HepG2 (cell line): ENCODE results near the gene NUP214. TPM values are rescaled to one million over a fixed set of nuclear protein-coding genes. Genes with fewer than 3 reads are reported as not detected.

Experiments
- ARID3A ChIP-seq: IDR thresholded peaks from 2 replicates; pipeline ENCODE4 v1.6.1; 2012; ENCODE audit warnings: low read depth, low read length, improper control_type of control experiment
- DMTF1 ChIP-seq: sonication (generic); formaldehyde crosslinking; IDR thresholded peaks from 2 replicates; pipeline ENCODE4 v1.4.0; 2020; ENCODE audit warnings: mild to moderate bottlenecking, missing genetic modification reagents
- MED1 ChIP-seq: sonication (generic); formaldehyde crosslinking; IDR thresholded peaks from 2 replicates; pipeline ENCODE4 v1.4.0; 2020; ENCODE audit warnings: missing genetic modification reagents
- PATZ1 ChIP-seq: sonication (generic); formaldehyde crosslinking; IDR thresholded peaks from 2 replicates; pipeline ENCODE4 v1.4.0; 2020; ENCODE audit warnings: missing genetic modification reagents
- PAWR ChIP-seq: sonication (generic); formaldehyde crosslinking; IDR thresholded peaks from 2 replicates; pipeline ENCODE4 v1.4.0; 2020; ENCODE audit warnings: missing genetic modification reagents, mild to moderate bottlenecking, borderline replicate concordance
- PHF20 ChIP-seq: sonication (generic); formaldehyde crosslinking; IDR thresholded peaks from 2 replicates; pipeline ENCODE4 v1.5.0; 2020; ENCODE audit warnings: mild to moderate bottlenecking, missing genetic modification reagents
- ZBTB7A ChIP-seq: sonication (generic); formaldehyde crosslinking; IDR thresholded peaks from 2 replicates; pipeline ENCODE4 v1.8.0; 2022; ENCODE audit warnings: mild to moderate bottlenecking, missing genetic modification reagents
- ZC3H4 ChIP-seq: sonication (generic); formaldehyde crosslinking; IDR thresholded peaks from 2 replicates; pipeline ENCODE4 v1.4.0; 2020; ENCODE audit warnings: missing genetic modification reagents, borderline replicate concordance
- ZFP1 ChIP-seq: IDR thresholded peaks from 2 replicates; pipeline ENCODE4 v1.6.1; 2016
- ZMYM3 ChIP-seq: sonication (generic); formaldehyde crosslinking; IDR thresholded peaks from 2 replicates; pipeline ENCODE4 v1.5.1; 2020; ENCODE audit warnings: mild to moderate bottlenecking, missing genetic modification reagents
- ZNF432 ChIP-seq: sonication (generic); formaldehyde crosslinking; IDR thresholded peaks from 2 replicates; pipeline ENCODE4 v1.5.0; 2020; ENCODE audit warnings: missing genetic modification reagents, mild to moderate bottlenecking, borderline replicate concordance
- ZNF644 ChIP-seq: IDR thresholded peaks from 2 replicates; pipeline ENCODE4 v1.6.1; 2016; ENCODE audit warnings: low read depth
- polyA plus RNA-seq, 8 experiments: library from polyadenylated mRNA; depleted of rRNA in 3 of 8; stranded (reverse) in 7 of 8; unstranded in 1 of 8; fragments of >200 nt; fragmentation: Illumina TruSeq in 4 of 8; extraction: Trizol in 4 of 8; gene quantifications; 2 replicates each; pipeline versions ENCODE4 v1.2.1 to v1.2.3, GENCODE V29; 2011 to 2016; ENCODE audit warnings: low read depth in 4 of 8, missing spikeins in 1 of 8, mixed read lengths in 1 of 8; ENCODE audit not compliant: insufficient read depth in 1 of 8
- total RNA-seq, 5 experiments: library from RNA; depleted of rRNA; stranded (reverse); fragments of >200 nt; fragmentation: Illumina TruSeq; extraction: Trizol; gene quantifications; 2 replicates each; pipeline ENCODE4 v1.2.3, GENCODE V29; 2016; ENCODE audit warnings: low read depth in 1 of 5
- TF ChIP-seq, protein P1 (sequence below): sonication (generic); formaldehyde crosslinking; IDR thresholded peaks from 2 replicates; pipeline ENCODE4 v1.4.0; 2020; ENCODE audit warnings: mild to moderate bottlenecking, missing genetic modification reagents
- TF ChIP-seq, protein P2 (sequence below): sonication (generic); formaldehyde crosslinking; IDR thresholded peaks from 2 replicates; pipeline ENCODE4 v1.5.0; 2020; ENCODE audit warnings: missing genetic modification reagents
- TF ChIP-seq, protein P3 (sequence below): sonication (generic); formaldehyde crosslinking; IDR thresholded peaks from 2 replicates; pipeline ENCODE4 v1.5.0; 2020; ENCODE audit warnings: missing genetic modification reagents
- TF ChIP-seq, protein P4 (sequence below): sonication (generic); formaldehyde crosslinking; conservative IDR thresholded peaks from 2 replicates; pipeline ENCODE4 v1.4.0; 2020; ENCODE audit warnings: missing genetic modification reagents

NUP214 gene
- total and polyA plus RNA-seq, 2 of the 13 experiments (the other 11 are each of a cell fraction or from before 2014, with no cell fraction given), result 8.4 to 16.0 TPM

DNA sequence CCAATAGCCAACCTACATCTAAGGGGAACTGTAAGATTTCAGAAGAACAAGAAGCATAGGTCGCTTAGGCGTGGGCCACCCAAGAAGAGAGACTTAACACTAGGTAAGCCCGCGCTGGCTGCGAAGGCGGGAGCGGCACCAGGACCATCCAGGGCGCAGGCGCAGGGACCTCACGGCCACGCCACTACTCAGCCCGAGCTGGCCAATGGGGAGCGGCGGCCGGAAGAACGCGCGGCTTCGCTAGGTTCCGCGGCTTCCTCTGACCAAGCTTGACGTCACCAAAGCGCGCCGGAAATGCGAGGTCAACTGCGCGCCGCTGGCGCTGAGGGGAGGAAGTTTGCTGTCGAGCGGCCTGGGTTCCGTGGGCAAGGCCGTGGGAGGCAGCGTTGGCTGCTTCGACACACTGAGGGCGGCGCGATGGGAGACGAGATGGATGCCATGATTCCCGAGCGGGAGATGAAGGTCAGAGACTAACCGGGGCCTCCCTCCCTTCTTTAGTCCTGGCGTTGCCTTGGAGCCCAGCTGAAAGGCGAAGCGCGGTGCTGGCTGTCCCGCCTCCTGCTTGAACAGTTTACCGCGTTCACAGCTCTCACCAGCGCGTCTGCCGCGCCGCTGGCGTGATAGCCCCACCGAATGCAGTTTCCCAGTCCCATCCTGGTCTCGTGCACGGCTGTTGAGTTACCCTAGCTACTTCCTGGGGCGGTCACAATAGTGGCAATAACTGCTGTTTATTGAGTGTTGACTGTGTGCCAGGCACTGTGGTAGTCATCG, at the start of gene NUP214 (continued):
- TF ChIP-seq, protein P1, sequence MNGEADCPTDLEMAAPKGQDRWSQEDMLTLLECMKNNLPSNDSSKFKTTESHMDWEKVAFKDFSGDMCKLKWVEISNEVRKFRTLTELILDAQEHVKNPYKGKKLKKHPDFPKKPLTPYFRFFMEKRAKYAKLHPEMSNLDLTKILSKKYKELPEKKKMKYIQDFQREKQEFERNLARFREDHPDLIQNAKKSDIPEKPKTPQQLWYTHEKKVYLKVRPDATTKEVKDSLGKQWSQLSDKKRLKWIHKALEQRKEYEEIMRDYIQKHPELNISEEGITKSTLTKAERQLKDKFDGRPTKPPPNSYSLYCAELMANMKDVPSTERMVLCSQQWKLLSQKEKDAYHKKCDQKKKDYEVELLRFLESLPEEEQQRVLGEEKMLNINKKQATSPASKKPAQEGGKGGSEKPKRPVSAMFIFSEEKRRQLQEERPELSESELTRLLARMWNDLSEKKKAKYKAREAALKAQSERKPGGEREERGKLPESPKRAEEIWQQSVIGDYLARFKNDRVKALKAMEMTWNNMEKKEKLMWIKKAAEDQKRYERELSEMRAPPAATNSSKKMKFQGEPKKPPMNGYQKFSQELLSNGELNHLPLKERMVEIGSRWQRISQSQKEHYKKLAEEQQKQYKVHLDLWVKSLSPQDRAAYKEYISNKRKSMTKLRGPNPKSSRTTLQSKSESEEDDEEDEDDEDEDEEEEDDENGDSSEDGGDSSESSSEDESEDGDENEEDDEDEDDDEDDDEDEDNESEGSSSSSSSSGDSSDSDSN, result peak; percentile 84
- TF ChIP-seq ZFP1 (no peak; the same call in 1 of the 2 replicates), MED1 (CRISPR knock-in tag) (peak; percentile 83), ARID3A (no peak), PAWR (CRISPR knock-in tag) (no peak), ZC3H4 (no peak), ZBTB7A (CRISPR knock-in tag) (no peak), PHF20 (peak; percentile 100), ZNF432 (CRISPR knock-in tag) (no peak), PATZ1 (CRISPR knock-in tag) (peak; percentile 75), DMTF1 (no peak), ZNF644 (CRISPR knock-in tag) (no peak), ZMYM3 (CRISPR knock-in tag) (peak; percentile 16; the same call in 1 of the 2 replicates)
- TF ChIP-seq, protein P2, sequence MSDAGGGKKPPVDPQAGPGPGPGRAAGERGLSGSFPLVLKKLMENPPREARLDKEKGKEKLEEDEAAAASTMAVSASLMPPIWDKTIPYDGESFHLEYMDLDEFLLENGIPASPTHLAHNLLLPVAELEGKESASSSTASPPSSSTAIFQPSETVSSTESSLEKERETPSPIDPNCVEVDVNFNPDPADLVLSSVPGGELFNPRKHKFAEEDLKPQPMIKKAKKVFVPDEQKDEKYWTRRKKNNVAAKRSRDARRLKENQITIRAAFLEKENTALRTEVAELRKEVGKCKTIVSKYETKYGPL (CRISPR knock-in tag), result no peak
- TF ChIP-seq, protein P3, sequence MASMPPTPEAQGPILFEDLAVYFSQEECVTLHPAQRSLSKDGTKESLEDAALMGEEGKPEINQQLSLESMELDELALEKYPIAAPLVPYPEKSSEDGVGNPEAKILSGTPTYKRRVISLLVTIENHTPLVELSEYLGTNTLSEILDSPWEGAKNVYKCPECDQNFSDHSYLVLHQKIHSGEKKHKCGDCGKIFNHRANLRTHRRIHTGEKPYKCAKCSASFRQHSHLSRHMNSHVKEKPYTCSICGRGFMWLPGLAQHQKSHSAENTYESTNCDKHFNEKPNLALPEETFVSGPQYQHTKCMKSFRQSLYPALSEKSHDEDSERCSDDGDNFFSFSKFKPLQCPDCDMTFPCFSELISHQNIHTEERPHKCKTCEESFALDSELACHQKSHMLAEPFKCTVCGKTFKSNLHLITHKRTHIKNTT (CRISPR knock-in tag), result no peak
- TF ChIP-seq, protein P4, sequence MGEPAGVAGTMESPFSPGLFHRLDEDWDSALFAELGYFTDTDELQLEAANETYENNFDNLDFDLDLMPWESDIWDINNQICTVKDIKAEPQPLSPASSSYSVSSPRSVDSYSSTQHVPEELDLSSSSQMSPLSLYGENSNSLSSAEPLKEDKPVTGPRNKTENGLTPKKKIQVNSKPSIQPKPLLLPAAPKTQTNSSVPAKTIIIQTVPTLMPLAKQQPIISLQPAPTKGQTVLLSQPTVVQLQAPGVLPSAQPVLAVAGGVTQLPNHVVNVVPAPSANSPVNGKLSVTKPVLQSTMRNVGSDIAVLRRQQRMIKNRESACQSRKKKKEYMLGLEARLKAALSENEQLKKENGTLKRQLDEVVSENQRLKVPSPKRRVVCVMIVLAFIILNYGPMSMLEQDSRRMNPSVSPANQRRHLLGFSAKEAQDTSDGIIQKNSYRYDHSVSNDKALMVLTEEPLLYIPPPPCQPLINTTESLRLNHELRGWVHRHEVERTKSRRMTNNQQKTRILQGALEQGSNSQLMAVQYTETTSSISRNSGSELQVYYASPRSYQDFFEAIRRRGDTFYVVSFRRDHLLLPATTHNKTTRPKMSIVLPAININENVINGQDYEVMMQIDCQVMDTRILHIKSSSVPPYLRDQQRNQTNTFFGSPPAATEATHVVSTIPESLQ (CRISPR knock-in tag), result 0 out of 2 replicates have a peak, but pooled peaks have one; percentile 30
